NT2/D1 (cell line): ENCODE measurements around the gene KREMEN2.

Experiments used
- SUZ12 ChIP-seq: IDR thresholded peaks from 2 replicates; pipeline ENCODE4 v1.6.1; 2011; ENCODE audit not compliant: insufficient read length, insufficient read depth; ENCODE audit errors: extremely low read depth
- YY1 ChIP-seq: IDR thresholded peaks from 2 replicates; pipeline ENCODE4 v1.6.1; 2011; ENCODE audit not compliant: insufficient read length, insufficient read depth
- ZNF274 ChIP-seq: IDR thresholded peaks from 2 replicates; pipeline ENCODE4 v1.6.1; 2011; ENCODE audit warnings: mild to moderate bottlenecking, low read depth, low read length

GRCh38 chr16:2981177-2981898 lies 17.3 kb downstream of the KREMEN2 start:
- no peak for TF ChIP-seq YY1
- TF ChIP-seq ZNF274 = no peak
- no peak for TF ChIP-seq SUZ12
